Measurements from ENCODE around the gene PDE4C. TPM values are rescaled to one million over a fixed set of nuclear protein-coding genes. Genes with fewer than 3 reads are reported as not detected.

The PDE4C gene
- 1.8 TPM for total RNA-seq
- long read RNA-seq, result 0 reads

DNA sequence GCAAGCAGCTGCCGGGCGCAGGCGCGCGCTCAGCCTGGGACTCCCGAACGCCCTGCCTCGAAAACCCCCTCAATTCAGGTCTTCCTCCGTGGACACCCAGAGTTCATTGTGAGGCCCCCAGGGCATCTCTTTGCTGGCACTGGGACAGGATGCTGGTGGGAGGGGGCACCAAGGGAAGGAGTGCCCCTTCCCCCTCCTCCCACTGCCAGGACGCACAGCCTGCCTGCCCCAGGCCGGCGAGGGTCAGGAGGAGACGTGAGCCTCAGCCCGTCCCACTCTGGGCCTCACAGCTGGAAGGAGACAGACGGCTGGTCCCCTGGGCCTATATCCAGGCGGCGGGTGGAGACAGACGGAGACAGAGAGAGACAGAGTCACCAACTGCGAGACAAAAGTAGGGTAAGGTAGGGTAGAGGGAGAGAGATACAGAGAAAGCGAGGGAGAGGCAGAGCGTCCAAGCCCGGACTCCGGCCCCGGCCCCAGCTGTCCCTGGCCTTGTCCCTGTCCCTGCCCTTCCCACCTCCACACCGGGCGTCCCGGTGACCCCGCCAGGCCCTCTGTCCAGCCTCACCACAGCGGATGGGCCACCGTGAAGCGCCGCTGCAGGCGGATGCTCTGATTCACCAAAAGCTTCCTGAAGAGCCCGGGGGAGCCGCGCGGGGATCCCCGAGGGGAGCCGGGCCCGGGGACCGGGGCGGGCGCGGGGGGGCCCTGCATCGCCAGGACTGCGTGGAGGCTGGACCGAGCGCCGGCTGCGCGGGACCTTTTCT is at the start of gene PDE4C:
PDE4C (minus strand) TSS at position 737 of the 767 bp plus-strand sequence; CDS start at position 714, 23 bp downstream.
- intact Hi-C loops (cut with DNase I), result no loop called here
- ATAC-seq (ENCODE audit: poor library complexity) (no peak), DNase-seq (no peak)

- intact Hi-C loops (cut with DNase I), result loop anchor here (5.0 kb wide), 1 partner anchor 137 kb away; no protein-coding TSS in a partner anchor
- ATAC-seq (ENCODE audit: poor library complexity) (peak; percentile 86), DNase-seq (peak; percentile 92)
These were observed 48.6 kb upstream of the PDE4C start for GRCh38 chr19:18274781-18275356.

GRCh38 chr19:18274219-18274780 is 48.1 kb upstream of the PDE4C start, which contains the start of gene IQCN:
Gene IQCN (minus strand): TSS chr19:18274452. CDS start chr19:18269478, 4,974 bp downstream.
- intact Hi-C loops (cut with DNase I), result no loop called here
- no peak for DNase-seq
- ATAC-seq (ENCODE audit: poor library complexity), result peak; percentile 2

DNA sequence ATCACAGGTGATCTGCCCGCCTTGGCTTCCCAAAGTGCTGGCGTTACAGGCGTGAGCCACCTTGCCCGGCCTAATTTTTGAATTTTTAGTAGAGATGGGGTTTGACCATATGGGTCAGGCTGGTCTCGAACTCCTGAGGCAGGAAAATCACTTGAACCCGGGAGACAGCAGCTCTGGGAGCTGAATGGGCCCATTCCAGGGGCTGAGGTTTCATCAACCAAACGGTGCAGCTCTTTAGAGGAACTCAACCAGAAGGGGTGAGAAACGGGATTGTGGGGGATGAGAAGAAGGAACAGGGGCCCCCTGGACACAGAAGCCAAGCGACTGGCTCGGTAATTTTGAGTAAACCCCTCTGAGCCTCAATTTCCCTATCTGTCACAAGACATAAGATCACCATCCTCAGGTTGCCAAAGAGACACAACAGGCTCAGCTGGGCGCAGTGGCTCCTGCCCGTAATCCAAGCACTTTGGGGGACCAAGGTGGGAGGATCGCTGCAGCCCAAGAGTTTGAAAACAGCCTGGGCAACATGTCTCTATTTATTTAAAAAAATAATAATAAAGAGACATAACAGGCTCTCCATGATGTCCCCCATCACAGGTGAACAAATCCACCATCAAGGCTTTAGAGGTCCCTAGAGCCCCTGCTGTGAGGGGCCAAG is 47.5 kb upstream of the PDE4C start:
- DNase-seq, result no peak
- intact Hi-C loops (cut with DNase I), result no loop called here
- no peak for ATAC-seq (ENCODE audit: poor library complexity)

GRCh38 chr19:18271433-18271841 is 45.2 kb upstream of the PDE4C start:
- ATAC-seq (ENCODE audit: poor library complexity) (no peak), DNase-seq (no peak)
- intact Hi-C loops (cut with DNase I), result no loop called here

- intact Hi-C loops (cut with DNase I), result no loop called here
- ATAC-seq (ENCODE audit: poor library complexity) (no peak), DNase-seq (no peak)
These were observed 44.1 kb upstream of the PDE4C start for GRCh38 chr19:18270326-18270725.

DNA sequence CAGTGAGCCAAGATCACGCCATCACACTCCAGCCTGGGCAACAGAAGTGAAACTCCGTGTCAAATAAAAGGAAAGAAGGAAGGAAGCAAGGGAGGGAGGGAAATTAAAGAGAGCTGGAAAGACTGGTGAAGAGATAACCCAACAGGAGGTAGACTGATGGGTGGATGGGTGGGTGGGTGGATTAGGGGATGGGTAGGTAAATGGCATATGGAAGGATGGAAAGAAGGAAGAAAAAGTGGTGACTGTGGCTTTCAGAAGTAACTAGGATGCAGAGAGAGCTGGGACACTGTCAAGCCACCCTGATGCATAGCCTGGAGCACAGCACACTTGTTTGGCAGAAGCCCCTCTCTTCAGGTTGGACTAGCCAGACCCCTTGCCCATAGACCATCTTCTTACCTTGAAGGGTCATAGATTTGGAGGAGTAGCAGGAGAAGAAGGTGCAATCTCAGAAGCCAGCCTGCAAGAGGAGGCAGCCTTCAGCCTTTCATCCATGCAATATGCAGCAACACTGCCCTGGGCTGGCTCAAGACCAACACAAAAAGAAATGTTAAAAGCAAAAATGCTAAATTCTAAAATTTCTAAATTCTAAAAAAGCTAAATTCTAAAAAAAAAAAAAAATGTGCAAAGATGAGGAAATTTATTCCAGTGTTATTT is 43.0 kb upstream of the PDE4C start:
- intact Hi-C loops (cut with DNase I), result no loop called here
- ATAC-seq (ENCODE audit: poor library complexity) (no peak), DNase-seq (no peak)

DNA sequence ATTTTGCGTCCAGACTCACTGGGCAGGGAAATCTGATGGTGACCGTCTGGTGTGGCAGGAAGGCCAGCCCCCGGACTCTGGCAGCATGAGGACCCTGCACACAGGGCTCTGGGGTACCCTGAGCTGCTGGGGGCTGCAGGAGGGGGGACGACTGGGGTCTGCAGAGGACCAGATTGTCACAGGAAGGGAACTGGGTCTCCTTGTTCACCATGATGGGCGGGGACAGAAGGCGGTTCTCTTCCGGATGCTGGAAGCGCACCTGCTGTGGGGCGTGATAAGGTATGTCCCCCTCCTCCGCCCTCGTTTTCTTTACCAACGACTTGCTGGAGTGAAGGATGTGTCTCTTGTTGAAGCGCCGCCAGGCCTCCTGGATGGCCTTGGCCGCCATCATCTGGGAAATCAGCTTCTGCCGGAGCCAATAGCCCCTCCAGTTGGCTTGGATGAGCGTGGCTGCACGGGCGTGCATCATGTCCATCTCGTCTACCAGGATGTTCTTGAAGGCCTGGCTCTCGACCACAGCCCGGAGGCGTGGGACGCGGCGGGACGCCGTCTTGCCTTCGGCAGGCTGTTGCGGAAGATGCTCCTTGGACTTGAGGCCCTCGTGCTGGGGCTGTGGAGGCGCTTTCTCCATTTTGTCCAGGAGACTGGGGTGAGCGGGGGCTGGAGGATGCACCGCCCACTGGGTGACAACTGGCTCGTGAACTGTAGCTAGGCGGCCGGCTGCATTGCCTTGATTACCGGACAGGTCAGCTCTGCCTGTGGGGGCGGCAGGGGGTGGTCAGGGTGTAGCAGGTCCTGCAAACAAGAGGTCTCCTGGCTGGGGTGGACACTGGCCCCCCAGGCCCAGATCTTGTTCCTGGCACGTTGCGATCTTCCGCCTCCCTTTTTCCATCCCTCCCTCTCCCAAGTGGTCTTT is 40.8 kb upstream of the PDE4C start:
- no peak for DNase-seq
- no peak for ATAC-seq (ENCODE audit: poor library complexity)
- intact Hi-C loops (cut with DNase I), result no loop called here

GRCh38 chr19:18265582-18265981 is 39.3 kb upstream of the PDE4C start:
- no peak for DNase-seq
- intact Hi-C loops (cut with DNase I), result no loop called here
- no peak for ATAC-seq (ENCODE audit: poor library complexity)

- DNase-seq (no peak), ATAC-seq (ENCODE audit: poor library complexity) (no peak)
- intact Hi-C loops (cut with DNase I), result no loop called here
These were observed 38.8 kb upstream of the PDE4C start for GRCh38 chr19:18264971-18265540.

DNA sequence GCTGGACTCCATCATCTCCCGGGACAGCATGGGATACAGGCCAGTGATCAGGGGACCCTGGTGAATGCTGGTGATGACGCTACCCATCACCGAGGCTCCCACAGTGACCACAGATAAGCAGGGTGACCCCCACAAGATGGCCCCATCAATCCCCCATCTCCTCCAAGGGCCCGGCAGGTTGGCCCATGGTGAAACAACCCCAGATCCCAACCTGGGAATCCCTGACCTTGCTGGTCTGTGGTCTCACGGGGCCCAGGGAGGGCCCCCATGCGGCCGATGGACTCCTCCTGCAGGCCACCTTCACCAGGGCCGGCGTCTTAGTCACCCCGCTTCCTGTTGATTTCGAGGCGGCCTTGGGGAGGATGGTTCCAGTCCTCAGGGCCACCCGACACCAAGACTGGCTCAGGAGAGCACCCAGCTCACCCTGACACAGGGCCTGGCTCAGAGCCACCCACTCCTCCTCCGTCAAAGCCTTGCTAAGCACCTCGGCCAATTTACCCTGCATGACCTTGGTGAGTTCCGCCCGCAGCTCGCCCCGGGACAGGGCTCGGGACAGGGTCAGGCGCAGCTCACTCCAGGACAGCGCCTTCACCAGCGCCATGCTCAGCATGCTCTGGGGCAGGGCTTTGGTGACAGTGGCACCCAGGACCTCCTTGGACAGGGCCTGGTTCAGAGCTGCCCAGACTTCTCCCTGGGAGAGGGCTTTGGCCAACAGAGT is 38.1 kb upstream of the PDE4C start:
- ATAC-seq (ENCODE audit: poor library complexity) (peak; percentile 26), DNase-seq (no peak)
- intact Hi-C loops (cut with DNase I), result no loop called here

GRCh38 chr19:18263324-18264136 is 37.3 kb upstream of the PDE4C start:
- no peak for DNase-seq
- intact Hi-C loops (cut with DNase I), result no loop called here
- ATAC-seq (ENCODE audit: poor library complexity), result no peak

GRCh38 chr19:18262917-18263316 is 36.7 kb upstream of the PDE4C start:
- intact Hi-C loops (cut with DNase I), result no loop called here
- no peak for ATAC-seq (ENCODE audit: poor library complexity)
- no peak for DNase-seq

DNA sequence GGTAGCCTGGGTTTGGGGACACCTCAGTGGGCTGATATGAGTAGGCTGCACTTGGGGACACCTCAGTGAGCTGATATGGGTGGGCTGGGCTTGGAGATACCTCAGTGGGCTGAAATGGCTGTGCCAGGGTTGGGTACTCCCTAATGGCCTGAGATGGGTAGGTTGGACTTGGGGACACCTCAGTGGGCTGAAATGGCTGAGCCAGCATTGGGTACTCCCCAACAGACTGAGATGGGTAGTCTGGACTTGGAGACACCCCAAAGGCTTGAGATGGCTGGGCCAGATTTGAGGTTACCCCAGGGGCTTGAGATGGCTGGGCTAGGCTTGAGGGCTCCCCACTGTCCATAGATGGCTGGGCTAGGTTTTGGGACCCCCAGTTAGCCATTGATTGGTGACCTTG is 35.9 kb upstream of the PDE4C start:
- intact Hi-C loops (cut with DNase I), result no loop called here
- DNase-seq (no peak), ATAC-seq (ENCODE audit: poor library complexity) (no peak)

DNA sequence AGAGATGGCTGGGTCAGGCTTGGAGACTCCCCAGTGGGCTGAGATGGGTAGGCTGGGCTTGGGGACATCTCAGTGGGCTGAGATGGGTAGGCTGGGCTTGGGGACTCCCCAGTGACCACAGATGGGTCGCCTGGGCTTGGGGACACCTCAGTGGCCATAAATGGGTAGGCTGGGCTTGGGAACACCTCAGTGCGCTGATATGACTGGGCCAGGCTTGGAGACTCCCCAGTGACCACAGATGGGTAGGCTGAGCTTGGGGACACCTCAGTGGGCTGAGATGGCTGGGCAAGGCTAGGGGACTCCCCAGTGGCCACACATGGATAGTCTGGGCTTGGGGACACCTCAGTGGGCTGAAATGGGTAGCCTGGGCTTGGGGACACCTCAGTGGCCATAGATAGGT is 35.2 kb upstream of the PDE4C start:
- ATAC-seq (ENCODE audit: poor library complexity), result no peak
- intact Hi-C loops (cut with DNase I), result no loop called here

DNA sequence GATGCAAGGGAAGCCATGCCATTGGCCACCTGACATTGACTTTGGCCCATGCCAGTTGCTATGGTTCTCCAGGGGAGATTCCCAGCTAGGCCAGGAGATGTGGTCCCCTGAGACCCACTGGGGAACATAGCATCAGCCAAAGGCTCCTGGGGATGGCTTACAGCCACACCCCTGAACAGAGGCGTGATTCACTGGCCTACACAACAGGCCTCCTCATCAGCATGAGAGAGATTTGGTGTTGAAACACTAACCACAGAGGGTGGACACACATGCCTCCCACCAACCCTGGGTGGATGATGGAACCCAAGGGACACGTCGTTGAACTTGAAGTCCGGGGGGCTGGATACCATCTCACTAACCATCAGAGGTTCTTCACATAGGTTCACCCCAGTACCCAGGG is 33.7 kb upstream of the PDE4C start:
- no peak for DNase-seq
- no peak for ATAC-seq (ENCODE audit: poor library complexity)
- intact Hi-C loops (cut with DNase I), result no loop called here

More for the DNA sequence above, 35.2 kb upstream of the PDE4C start:
- DNase-seq, result no peak
